Measurements from ENCODE around the gene GALNT15. TPM values are rescaled to one million over a fixed set of nuclear protein-coding genes. Genes with fewer than 3 reads are reported as not detected.

The GALNT15 gene, protein sequence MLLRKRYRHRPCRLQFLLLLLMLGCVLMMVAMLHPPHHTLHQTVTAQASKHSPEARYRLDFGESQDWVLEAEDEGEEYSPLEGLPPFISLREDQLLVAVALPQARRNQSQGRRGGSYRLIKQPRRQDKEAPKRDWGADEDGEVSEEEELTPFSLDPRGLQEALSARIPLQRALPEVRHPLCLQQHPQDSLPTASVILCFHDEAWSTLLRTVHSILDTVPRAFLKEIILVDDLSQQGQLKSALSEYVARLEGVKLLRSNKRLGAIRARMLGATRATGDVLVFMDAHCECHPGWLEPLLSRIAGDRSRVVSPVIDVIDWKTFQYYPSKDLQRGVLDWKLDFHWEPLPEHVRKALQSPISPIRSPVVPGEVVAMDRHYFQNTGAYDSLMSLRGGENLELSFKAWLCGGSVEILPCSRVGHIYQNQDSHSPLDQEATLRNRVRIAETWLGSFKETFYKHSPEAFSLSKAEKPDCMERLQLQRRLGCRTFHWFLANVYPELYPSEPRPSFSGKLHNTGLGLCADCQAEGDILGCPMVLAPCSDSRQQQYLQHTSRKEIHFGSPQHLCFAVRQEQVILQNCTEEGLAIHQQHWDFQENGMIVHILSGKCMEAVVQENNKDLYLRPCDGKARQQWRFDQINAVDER
- 10 to 100 TPM in 2 of 10 donors, 1 to 10 TPM in 6, under 1 TPM in 2; 0.55 to 30.5 (median 2.6) TPM for total RNA-seq
- polyA plus RNA-seq: 10 to 100 TPM in 1 of 2 donors, 1 to 10 TPM in 1; 8.0 to 10.9 TPM
- long read RNA-seq, donor 1, full-length matches to known transcripts: 37 of 56 reads
- long read RNA-seq, donor 1, partial matches to known transcripts: 16 of 56 reads
- long read RNA-seq, donor 1, other reads (novel, unspliced or antisense): 3 of 56 reads
- long read RNA-seq, donor 2, full-length matches to known transcripts: 10 of 13 reads
- long read RNA-seq, donor 2, partial matches to known transcripts: 0 of 13 reads
- long read RNA-seq, donor 2, other reads (novel, unspliced or antisense): 3 of 13 reads
- long read RNA-seq, donor 3, full-length matches to known transcripts: 54 of 69 reads
- long read RNA-seq, donor 3, partial matches to known transcripts: 10 of 69 reads
- long read RNA-seq, donor 3, other reads (novel, unspliced or antisense): 5 of 69 reads

DNA sequence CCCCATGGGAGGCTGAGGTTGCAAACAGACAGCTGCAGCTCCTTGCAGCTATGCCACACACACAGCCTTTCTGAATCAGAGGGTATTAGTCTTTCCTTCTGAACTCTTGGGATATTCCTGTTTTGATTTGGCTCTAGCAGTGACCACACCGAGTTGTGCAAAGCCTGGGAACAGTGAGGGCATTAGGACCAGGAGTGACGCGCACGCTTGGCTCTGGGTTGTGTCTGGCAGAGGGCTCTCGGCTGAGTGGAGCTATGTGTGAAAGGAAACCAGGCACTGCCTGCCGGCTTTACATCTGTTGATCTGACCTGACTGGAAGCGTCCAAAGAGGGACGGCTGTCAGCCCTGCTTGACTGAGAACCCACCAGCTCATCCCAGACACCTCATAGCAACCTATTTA is at the start of gene GALNT15:
TSS of gene GALNT15 (plus strand) at position 292 of the 400 bp plus-strand sequence. CDS start 472 bp downstream, outside the sequence.
- intact Hi-C loops (cut with DNase I): loop anchor here in 4 of 10 donors (2.0 to 10.0 kb wide), 4 partner anchors 124 to 540 kb away; no protein-coding TSS in a partner anchor
- H3K27me3 ChIP-seq: peaks cover 0 to 7% (median 0%) of the 10 kb centered on the region in 7 donors
- no peaks in the 10 kb centered on the region for H3K36me3 ChIP-seq
- no peaks in the 10 kb centered on the region for H3K9me3 ChIP-seq
- peaks cover 0 to 51% (median 37%) of the 10 kb centered on the region in 9 donors for H3K4me1 ChIP-seq
- 7 to 8% methylated on average over 8 of the region's 8 CpGs for WGBS, 2 donors
- H3K27ac ChIP-seq: peak within 1 kb of the TSS in 9 of 10 donors; percentile 1 to 81 (median 56)
- ATAC-seq: peak; percentile 83 to 93 (median 90)
- peak; percentile 77 to 87 for DNase-seq
- TF ChIP-seq, protein P1, sequence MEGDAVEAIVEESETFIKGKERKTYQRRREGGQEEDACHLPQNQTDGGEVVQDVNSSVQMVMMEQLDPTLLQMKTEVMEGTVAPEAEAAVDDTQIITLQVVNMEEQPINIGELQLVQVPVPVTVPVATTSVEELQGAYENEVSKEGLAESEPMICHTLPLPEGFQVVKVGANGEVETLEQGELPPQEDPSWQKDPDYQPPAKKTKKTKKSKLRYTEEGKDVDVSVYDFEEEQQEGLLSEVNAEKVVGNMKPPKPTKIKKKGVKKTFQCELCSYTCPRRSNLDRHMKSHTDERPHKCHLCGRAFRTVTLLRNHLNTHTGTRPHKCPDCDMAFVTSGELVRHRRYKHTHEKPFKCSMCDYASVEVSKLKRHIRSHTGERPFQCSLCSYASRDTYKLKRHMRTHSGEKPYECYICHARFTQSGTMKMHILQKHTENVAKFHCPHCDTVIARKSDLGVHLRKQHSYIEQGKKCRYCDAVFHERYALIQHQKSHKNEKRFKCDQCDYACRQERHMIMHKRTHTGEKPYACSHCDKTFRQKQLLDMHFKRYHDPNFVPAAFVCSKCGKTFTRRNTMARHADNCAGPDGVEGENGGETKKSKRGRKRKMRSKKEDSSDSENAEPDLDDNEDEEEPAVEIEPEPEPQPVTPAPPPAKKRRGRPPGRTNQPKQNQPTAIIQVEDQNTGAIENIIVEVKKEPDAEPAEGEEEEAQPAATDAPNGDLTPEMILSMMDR (IDR thresholded peaks at IDR 0.05): no peak
- H3K4me3 ChIP-seq: peak within 1 kb of the TSS; percentile 11 to 42 (median 32)

DNA sequence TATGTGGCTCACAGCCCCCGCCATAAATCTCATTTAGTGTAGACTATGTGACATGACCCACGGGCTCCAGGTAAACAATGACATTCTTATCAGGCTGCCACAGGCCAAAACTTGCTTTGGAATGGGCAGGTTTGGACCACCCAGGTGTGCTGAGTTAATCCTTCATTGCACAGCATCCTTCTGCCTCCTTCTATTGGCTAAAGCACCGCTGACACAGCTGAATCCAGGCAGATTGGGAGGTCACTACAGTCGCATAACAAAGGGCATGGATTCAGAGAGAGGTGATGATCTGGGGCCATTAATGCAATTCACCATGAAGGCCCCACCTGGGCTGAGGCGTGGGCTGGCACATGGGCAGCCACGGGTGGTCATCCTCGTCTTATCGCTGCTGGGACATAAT is 47.8 kb upstream of the GALNT15 start:
- WGBS, 2 donors: 97 to 98% methylated on average over 8 of the region's 8 CpGs
- no peak overlapping the region for H3K27ac ChIP-seq
- ATAC-seq (no peak), DNase-seq (no peak)
- TF ChIP-seq, protein P1 (IDR thresholded peaks at IDR 0.05): no peak
- no peaks in the 10 kb centered on the region for H3K36me3 ChIP-seq
- peaks cover 0 to 32% (median 13%) of the 10 kb centered on the region in 9 donors for H3K4me1 ChIP-seq
- H3K4me3 ChIP-seq: no peak overlapping the region
- H3K9me3 ChIP-seq: peaks cover 0 to 3% (median 0%) of the 10 kb centered on the region in 11 donors
- intact Hi-C loops (cut with DNase I): no loop called here
- no peaks in the 10 kb centered on the region for H3K27me3 ChIP-seq

DNA sequence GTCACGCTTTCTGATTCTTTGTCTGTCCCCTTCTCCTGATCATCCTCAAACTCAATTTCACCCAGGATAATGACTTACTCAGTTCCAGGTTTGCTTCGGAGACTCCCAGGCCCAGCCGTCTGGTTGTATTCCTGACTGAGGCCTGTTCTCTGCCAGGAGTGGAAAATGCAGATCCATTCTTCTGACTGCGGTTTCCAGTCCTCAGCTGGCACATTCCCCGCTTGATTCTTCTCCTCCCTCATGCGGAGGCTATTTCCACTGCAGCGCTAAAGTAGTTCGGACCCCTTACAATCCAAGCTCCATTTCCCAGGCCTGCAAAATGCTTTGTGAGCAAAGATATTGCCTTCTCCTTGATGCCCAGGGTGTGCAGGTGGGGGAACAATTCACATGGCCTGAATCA is 47.2 kb upstream of the GALNT15 start:
- Histone ChIP-seq H3K4me1 (peaks cover 0 to 32% (median 19%) of the 10 kb centered on the region in 9 donors), H3K9me3 (peaks cover 0 to 3% (median 0%) of the 10 kb centered on the region in 11 donors), H3K4me3 (no peak overlapping the region), H3K36me3 (no peaks in the 10 kb centered on the region), H3K27ac (no peak overlapping the region), H3K27me3 (no peaks in the 10 kb centered on the region)
- 95 to 97% methylated on average over 8 of the region's 8 CpGs for WGBS, 2 donors
- intact Hi-C loops (cut with DNase I): no loop called here
- DNase-seq (no peak), ATAC-seq (no peak)
- TF ChIP-seq, protein P1 (IDR thresholded peaks at IDR 0.05): no peak
